ENCODE results near the gene VGLL4. TPM values are rescaled to one million over a fixed set of nuclear protein-coding genes. Genes with fewer than 3 reads are reported as not detected.

Gene VGLL4
- total RNA-seq, 1 donor from 2014 or later: 141 TPM

DNA sequence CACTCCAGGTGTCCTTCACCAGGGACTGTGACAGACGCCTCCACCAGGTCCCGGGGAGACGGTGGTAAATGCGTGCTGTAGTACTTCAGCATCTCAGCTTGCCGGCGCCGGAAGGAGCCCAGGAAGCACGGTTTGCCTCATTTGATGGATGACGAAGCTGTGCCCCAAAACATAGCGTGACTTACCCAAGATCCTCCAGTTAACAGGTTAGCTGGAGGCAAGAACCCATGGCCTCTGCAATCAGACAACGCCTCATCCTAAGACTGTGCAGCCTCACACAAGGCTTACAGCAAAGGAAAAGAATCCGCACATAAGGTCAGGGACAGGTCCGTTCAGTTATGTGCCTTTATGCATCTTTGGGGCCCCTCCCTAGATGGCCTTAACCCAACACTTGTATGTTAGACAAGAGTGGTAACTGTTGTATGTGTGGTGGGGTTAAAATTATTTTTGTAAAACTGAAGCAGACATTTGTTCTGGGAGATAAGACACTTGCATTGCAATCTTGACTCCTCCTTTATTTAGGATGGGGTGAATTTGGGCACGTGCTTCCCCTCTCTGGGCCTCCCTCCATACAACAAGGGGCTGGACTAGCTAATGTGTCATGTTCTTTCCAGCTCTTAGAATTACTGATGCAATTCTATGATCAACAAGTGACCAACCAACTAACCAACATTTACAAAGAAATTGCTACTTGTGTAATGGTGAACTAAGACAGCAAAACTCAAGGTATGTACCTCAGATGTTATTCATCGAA lies 39.4 kb downstream of the VGLL4 start:
- H3K27me3 Mint-ChIP-seq (ENCODE audit: low read depth): no peaks in the 10 kb centered on the region
- peak overlapping the region; percentile 100 for H3K27ac Mint-ChIP-seq (ENCODE audit: unreplicated experiment)
- H3K4me3 Mint-ChIP-seq (ENCODE audit: unreplicated experiment): peak overlapping the region; percentile 52
- DNase-seq (ENCODE audit: low spot score): no peak
- TF ChIP-seq, protein P1, sequence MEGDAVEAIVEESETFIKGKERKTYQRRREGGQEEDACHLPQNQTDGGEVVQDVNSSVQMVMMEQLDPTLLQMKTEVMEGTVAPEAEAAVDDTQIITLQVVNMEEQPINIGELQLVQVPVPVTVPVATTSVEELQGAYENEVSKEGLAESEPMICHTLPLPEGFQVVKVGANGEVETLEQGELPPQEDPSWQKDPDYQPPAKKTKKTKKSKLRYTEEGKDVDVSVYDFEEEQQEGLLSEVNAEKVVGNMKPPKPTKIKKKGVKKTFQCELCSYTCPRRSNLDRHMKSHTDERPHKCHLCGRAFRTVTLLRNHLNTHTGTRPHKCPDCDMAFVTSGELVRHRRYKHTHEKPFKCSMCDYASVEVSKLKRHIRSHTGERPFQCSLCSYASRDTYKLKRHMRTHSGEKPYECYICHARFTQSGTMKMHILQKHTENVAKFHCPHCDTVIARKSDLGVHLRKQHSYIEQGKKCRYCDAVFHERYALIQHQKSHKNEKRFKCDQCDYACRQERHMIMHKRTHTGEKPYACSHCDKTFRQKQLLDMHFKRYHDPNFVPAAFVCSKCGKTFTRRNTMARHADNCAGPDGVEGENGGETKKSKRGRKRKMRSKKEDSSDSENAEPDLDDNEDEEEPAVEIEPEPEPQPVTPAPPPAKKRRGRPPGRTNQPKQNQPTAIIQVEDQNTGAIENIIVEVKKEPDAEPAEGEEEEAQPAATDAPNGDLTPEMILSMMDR (IDR thresholded peaks at IDR 0.05): no peak
- peaks cover 20% of the 10 kb centered on the region for H3K36me3 Mint-ChIP-seq (ENCODE audit: low read depth)
- no peaks in the 10 kb centered on the region for H3K9me3 Mint-ChIP-seq (ENCODE audit: low read depth)
- peaks cover 95% of the 10 kb centered on the region for H3K4me1 Mint-ChIP-seq (ENCODE audit: low read depth)

DNA sequence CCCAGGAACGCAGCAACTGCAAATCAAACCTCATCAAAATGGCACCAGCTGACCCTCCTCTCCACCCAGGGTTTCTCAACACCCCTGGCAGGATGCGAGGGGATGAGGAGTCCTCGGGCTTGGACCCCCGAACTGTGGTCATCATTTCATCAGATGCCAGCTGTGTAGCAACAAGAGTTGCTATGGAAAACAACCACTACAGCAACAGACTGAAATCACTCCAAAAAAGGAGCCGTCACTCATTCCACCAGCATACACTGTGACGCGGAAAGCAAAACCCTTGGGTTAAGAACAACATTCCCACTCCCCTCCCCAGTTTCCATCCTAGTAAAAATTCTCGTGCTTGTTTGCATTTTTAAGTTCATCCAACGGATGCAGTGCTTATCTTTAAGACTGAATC lies 40.1 kb downstream of the VGLL4 start:
- Mint-ChIP-seq H3K27ac (ENCODE audit: unreplicated experiment) (peak overlapping the region; percentile 100), H3K27me3 (ENCODE audit: low read depth) (no peaks in the 10 kb centered on the region), H3K4me3 (ENCODE audit: unreplicated experiment) (peak overlapping the region; percentile 52), H3K36me3 (ENCODE audit: low read depth) (peaks cover 23% of the 10 kb centered on the region), H3K4me1 (ENCODE audit: low read depth) (peaks cover 91% of the 10 kb centered on the region), H3K9me3 (ENCODE audit: low read depth) (no peaks in the 10 kb centered on the region)
- DNase-seq (ENCODE audit: low spot score): no peak
- TF ChIP-seq, protein P1 (IDR thresholded peaks at IDR 0.05): no peak

DNA sequence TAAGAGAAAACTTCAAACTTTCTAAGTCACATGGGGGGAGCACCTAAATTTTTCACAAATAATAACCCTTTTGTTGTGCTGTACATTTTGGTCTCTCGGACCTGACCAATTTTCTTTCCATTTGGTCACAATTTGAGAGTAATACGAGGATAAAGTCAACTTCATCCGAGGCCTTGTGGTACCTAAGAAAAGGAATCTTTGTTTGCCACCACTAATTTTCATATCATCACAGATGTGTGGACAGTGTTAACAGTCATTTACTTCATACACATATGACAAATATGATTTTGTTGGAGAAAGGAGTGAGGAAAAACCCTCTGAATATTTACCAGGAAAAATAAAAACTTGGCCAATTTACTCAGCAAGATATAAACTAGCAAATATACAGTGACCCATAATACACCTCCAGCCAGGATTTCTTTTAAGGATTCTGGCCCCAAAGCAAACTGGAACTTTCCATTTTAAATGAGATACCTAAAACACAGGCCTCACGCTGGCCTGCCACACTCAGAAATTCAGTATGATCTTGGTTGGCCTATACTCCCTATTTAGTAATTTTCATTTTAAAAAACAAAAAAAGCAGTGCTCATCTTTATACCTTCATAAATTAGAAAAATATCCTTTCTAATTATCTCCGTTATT lies 40.7 kb downstream of the VGLL4 start:
- peak overlapping the region; percentile 100 for H3K27ac Mint-ChIP-seq (ENCODE audit: unreplicated experiment)
- DNase-seq (ENCODE audit: low spot score): no peak
- peaks cover 91% of the 10 kb centered on the region for H3K4me1 Mint-ChIP-seq (ENCODE audit: low read depth)
- peak overlapping the region; percentile 52 for H3K4me3 Mint-ChIP-seq (ENCODE audit: unreplicated experiment)
- peaks cover 23% of the 10 kb centered on the region for H3K36me3 Mint-ChIP-seq (ENCODE audit: low read depth)
- H3K9me3 Mint-ChIP-seq (ENCODE audit: low read depth): no peaks in the 10 kb centered on the region
- TF ChIP-seq, protein P1 (IDR thresholded peaks at IDR 0.05): no peak
- H3K27me3 Mint-ChIP-seq (ENCODE audit: low read depth): no peaks in the 10 kb centered on the region

DNA sequence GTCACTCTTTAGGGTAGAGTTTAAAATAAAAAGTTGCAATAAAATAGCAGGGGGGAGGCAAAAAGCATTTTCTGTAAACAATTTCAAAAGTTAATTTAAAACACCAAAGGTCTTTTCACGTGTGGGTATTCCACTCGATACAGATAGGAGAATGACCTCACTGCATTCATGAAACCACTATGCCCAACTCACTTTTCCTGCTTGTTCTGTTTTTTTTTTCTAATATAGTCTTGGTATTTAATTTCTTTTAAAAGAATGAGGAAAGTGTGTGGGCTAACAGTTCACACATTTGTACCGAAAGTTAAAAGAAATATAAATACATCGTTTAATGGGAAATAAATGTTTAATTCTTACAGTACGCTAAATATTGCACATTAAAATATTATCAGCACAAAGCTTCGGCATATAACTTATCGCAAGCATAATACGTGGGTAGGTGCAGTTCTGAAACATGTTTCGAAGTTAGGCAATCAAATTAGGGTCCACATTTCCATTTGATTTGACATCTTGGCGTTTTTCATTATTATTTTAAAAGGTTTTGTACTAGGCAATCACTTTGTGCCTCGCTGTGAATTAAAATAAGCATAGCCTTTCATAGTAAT lies 41.4 kb downstream of the VGLL4 start:
- Mint-ChIP-seq H3K36me3 (ENCODE audit: low read depth) (peaks cover 26% of the 10 kb centered on the region), H3K4me3 (ENCODE audit: unreplicated experiment) (peak overlapping the region; percentile 3), H3K9me3 (ENCODE audit: low read depth) (no peaks in the 10 kb centered on the region), H3K4me1 (ENCODE audit: low read depth) (peaks cover 91% of the 10 kb centered on the region), H3K27ac (ENCODE audit: unreplicated experiment) (peak overlapping the region; percentile 100), H3K27me3 (ENCODE audit: low read depth) (no peaks in the 10 kb centered on the region)
- no peak for DNase-seq (ENCODE audit: low spot score)
- TF ChIP-seq, protein P1 (IDR thresholded peaks at IDR 0.05): no peak

DNA sequence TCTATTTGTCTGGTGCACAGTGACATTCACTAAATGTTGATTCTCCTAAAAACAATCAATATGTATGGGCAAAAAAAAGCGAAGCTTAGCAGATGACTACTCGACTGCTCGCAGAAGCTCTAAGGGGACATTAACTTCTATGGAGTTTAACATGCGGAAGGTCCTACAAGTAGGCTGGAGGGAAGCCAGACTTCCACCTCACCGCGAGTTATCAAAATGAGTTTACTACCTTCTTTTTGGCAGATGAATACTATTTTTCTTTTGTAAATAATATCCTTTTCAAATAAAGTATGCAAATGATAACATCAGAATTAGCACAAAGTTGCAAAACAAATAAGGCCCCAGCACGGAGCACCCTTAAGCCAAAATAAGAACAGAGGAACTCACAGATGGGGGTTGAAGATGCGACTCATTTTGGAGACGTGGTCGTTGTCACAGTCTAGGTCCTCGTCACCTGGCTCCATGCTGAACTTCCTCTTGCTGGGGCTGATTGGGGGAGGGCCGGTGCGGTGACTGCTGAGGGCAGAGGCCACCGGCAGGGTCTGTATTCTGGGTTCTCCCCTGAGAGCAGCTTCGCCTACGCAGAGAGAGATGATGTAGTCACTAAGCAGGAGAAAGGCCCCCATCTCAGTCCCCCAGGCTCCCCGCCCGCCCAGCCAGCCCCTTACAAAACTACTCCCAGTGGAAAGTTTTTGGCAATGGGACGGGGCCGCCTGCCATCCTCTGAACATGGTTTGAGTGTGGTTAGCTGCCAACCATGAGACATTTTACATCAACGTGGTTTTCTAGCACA lies 42.1 kb downstream of the VGLL4 start:
- peak overlapping the region; percentile 44 for H3K4me3 Mint-ChIP-seq (ENCODE audit: unreplicated experiment)
- H3K4me1 Mint-ChIP-seq (ENCODE audit: low read depth): peaks cover 90% of the 10 kb centered on the region
- H3K36me3 Mint-ChIP-seq (ENCODE audit: low read depth): peaks cover 26% of the 10 kb centered on the region
- no peak for DNase-seq (ENCODE audit: low spot score)
- no peaks in the 10 kb centered on the region for H3K9me3 Mint-ChIP-seq (ENCODE audit: low read depth)
- TF ChIP-seq, protein P1 (IDR thresholded peaks at IDR 0.05): no peak
- H3K27ac Mint-ChIP-seq (ENCODE audit: unreplicated experiment): peak overlapping the region; percentile 100
- no peaks in the 10 kb centered on the region for H3K27me3 Mint-ChIP-seq (ENCODE audit: low read depth)
